ENCODE measurements around the gene HDHD5.
A peak's percentile ranks its signal among the peaks of the same experiment; 100 is the strongest.

The HDHD5 gene

DNA sequence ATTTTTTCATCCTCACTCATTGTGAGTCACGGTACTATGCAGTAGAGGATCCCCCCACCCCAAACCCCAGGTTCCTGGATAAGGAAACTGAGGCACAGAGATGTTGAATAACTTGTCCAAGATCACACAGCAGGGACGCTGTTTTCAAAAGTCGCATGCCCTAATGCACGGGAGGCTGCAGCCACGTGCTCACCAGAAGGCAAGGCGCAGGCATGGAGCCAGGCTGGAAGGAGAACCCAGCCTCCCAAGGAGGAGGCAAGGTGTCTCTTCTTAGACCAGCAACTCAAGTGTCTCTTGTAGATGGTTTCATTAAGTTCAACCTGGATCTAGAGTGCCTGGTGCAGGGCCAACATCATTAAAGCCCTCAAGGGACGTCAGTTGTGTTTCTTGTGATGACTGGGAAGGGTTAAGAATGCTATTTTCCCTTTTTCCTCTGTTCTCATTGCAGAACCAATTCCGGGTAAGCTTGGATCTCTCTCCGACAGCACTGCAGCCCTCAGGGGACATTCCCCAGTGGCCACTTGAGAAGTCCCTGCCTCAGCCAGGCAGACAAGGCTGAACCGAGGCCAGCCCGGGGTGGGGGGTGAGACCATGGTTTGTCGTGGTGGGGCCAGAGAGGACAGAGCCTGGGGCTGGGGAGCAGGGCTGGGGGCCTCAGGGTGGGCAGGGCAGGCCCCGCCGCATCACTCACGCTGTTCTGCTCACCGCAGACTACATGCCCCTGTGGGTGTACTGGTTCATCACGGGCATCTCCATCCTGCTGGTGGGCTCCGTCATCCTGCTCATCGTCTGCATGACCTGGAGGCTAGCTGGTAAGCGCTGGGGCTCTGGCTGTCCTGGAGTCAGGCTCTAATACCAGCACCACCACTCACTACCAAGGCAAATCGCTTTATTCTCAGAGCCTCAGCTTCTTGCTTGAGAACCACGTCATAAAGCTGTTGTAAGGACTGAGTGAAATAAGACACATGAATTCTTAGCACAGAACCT, 53.6 kb downstream of the HDHD5 start:
- no peak for ATAC-seq

DNA sequence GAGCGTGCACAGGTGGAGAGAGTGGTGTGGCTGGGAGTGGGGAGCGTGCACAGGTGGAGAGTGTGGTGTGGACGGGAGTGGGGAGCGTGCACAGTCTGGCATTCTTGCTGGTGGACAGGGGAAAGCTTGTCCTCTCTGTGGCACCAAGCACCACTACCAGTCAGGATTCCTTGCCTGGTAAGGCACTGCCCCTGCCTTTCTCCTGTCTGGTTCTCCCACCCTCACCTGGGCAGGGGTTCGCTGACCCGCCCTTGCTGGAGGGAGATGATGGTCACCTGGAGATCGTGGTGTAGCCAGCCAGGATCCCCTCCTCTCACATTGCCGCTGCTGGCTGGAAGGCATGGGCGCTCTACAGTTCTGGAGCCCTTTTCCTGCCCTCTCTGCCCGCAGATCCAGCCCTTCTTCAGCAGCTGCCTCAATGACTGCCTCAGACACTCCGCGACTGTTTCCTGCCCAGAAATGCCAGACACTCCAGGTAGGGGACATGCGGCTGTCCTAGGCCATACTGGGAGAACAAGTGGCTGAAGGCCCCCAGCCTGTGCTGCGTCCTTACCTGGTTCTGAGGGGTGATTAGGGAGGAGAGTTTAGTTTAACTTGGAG, 54.6 kb downstream of the HDHD5 start:
- ATAC-seq = no peak

DNA sequence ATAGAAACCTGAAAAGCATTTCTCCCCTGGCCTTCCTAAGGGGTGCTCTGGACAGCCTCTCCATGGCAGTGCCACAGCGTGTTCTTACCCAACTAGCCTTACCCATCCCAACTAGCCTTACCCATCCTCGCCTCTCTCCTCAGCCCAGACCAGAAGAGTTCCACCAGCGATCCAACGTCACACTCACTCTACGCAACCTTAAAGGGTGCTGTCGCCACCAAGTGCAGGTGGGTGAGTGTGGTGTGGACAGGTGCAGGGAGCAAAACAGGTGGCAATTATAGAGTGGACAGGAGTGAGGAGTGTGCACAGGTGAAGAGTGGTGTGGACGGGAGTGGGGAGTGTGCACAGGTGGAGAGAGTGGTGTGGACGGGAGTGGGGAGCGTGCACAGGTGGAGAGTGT, 55.7 kb downstream of the HDHD5 start:
- ATAC-seq = no peak

DNA sequence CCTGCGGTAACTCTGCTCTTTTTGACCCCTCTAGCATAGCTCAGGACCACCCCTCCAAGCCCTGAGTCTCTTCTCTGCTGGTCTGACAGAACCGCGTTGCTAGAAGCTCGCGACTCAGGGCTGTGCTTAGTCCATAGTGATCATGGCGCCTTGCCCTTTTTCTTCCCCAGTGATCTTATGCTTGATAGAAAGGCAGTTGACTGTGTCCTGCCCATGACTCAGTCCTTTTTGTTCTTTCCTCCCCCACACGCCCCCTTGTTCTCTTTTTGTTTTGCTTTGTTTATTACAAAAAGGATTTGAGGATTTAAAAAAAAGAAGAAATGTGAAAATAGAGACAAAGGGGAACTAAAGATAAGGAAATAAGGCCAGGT, 56.8 kb downstream of the HDHD5 start:
- ATAC-seq = no peak

DNA sequence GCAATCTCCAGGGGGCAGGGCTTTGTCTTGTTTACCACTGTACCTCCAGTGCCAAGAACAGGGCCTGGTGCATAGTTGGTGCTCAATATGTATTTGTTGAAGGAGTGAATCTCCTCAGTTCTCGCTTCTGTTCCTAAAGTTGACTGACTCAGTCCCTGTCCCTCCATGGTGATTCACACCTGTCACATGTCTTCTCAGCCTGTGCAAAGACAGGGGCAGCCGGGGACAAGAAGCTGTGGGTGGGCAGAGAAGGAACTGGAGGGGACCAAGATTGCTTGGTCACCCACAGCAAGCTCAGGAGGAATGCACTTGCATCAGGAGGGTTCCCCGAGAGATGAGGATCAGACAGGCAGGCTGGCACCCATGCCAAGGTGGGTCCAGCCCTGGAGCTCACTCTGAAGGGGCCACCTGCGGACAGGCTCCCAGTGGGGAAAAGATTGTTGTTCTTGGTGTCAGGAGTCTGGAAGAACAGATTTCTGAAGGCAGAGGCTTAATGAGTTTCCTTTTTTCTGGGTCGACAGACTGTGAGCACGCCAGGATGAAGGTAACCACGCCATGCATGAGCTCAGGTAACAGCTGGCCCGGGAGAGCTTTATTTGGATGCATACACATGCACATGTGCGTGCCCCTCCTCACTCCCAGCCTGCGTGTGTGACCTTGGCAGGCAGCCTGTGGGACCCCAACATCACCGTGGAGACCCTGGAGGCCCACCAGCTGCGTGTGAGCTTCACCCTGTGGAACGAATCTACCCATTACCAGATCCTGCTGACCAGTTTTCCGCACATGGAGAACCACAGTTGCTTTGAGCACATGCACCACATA, 57.4 kb downstream of the HDHD5 start:
- no peak for ATAC-seq

DNA sequence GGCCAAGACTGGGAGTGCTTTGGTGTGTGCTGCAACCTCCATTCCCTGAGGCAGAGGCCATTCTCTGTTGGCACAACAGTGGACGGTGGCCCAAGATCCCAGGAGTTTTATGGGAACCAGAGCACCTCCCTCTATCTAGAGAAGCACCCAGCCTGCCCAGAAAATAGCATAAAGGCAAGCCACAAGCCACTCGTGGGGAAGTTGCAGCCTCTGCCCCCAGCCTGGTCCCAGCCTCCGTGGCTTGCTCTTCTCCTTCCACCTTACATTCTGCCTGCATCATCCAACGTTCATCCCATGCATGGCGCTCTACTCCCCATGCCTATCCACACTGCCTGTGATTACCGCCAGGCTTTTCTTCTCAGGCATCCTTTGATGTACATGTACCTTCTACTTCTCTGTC, 58.5 kb downstream of the HDHD5 start:
- ATAC-seq = no peak

DNA sequence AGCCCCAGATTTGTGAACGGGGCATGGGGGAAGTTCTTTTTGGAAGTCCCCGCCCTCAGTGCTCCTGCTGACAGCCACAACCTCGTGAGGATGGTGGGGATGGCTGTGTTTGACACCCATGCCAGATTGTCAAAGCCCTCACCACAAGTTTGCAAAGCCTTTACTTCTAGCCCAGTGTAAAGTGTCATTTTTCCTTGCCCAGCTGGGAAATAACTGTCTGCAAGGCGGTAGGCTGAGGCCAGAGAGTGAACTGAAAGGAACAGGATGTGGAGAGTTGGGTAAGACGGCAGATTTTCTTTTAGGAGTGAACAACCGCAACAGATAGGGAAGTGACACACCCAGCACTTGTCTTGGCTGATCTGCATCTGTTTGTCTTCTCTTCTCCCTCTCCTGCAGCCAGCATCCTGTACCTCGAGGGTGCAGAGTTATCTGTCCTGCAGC, 60.7 kb downstream of the HDHD5 start:
- peak; percentile 28 to 45 for ATAC-seq

DNA sequence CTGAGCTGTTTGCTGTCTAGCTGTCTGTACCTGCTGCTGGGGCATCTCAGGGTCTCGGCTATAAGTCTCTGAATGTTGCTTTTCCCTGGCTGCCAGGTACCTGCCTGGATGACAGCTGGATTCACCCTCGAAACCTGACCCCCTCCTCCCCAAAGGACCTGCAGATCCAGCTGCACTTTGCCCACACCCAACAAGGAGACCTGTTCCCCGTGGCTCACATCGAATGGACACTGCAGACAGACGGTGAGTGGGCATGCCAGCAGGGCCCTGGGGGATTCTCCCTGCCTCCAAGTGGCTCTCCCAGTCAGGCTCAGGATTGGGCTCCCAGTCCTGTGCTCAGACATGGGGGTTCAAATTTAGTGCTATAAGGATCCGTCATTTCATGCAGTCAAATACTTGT, 61.4 kb downstream of the HDHD5 start:
- no peak for ATAC-seq

DNA sequence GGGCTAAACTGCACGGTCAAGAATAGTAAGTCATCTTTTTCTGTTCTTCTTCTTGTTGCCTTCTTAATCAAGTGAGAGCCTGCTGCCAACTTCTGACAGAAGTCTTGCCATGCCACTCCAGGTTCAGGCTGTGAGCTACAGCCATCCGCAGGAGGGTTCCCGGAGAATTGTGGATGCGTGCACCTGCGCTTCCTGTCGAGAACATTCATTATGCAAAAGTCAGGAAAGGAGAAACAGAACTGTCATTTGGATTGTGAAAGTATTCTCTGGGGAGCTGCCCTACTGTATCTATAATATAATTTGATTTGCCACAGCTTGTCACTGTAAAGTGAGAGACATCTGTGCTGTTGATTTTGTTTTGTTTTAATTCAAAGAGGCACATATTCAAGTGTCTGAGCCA, 62.0 kb downstream of the HDHD5 start:
- ATAC-seq = no peak

DNA sequence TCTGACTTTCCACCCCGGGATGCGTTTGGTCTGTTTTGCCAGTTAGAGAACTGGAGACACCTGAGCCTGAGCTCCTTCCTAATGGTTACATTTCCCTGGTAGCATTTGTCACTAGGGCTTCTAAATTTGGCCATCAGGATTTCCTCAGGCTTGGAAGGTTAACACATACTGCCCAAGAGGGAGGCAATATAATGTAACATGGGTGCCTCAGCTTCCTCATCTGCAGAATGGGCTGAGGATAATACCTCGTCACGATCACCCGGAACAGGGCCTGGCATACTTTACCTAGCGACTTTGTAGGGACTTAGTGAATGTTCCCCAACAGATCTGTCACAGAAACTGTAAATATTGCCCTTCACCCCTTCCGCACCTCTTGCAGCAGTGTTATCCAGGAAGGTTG, 63.0 kb downstream of the HDHD5 start:
- ATAC-seq = no peak

DNA sequence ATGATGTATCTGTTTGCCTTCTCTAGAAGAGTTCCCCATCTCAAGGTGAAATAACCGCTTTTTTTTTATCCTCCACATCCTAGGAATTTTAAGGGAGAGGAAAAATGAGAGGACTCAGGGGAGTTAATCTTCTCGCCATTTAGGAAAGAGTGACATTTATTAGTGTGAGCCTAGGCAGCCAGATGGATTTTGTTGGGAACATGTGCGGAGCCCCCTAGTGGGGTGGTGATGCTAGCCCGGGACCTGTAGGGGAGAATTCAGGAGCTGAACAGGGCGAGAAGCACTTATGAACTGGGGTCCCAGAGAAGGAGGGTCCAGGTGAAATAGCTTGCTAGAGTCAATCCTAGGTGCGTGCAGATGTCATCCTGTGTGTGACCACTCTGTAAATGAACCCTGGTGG, 63.5 kb downstream of the HDHD5 start:
- ATAC-seq = no peak

DNA sequence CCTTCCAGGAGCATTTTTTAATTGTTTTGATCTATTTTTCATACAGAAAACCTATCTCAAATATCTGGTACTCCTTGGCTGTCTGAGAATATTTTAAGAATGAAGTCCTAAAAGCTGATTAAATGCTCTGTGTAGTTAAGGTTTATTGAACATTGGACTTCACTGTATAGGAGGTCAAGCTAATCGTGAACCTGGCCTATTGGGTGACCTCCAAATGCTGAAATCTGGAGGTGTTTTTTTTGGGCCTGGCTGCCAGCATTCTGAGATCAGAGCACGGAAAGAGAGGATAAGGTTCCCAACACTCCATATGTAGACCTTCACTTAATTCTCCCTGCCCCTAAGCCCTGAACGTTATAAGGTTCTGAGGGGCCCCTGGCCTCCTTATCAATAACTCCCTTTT, 66.0 kb downstream of the HDHD5 start:
- no peak for ATAC-seq

DNA sequence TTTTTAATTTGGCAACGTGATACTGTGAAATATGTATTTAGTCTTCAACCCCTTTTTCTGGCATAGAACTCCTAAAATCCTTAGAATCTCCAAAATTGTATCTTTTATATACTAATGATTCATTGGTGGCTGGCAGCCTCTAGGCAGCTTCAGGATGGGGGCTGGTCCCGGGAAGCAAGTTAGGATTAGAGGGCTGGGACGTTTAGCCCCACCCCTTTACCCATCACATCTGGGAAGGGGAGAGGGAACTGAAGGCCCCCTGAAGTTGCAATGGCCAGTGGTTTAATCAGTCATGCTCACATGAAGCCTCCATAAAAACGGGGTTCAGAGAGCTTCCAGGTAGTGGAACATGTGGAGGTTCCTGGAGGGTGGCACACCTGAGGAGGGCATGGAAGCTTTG, 67.2 kb downstream of the HDHD5 start:
- no peak for ATAC-seq

DNA sequence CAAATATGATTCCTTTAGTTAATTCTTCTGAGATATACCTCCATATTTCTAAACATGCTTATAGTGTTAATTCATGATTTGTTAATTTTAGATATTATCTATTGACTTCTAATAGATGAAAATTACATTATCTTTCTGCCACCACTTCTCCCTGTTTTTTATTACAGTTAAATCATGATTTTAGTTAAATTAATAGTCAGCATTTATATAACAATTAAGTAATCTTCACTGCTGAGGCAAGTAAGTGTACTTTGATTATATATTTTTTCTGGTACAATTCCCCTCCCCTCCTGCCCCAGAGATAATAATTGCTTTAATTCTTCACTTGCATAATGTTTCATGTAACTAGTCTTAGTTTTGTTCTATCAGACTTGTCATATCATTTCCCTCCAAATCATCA, 68.5 kb downstream of the HDHD5 start:
- no peak for ATAC-seq

Measured in activated CD4-positive, CD25-positive, alpha-beta regulatory T cell treated with anti-CD3 and anti-CD28 coated beads, Interleukin-2, amount 50 U/mL, for 24 hours (primary cell).